K562 (cell line): ENCODE data around the gene ZGLP1. TPM values are rescaled to one million over a fixed set of nuclear protein-coding genes. Genes with fewer than 3 reads are reported as not detected.

ENCODE experiments used
- ATAC-seq: fragments of 200-7000 bp; cut with Tn5 transposase; 3 replicates; pipeline ENCODE4 v1.9.1; 2020; ENCODE audit warnings: moderate library complexity
- BruUV-seq: library from RNA; stranded (reverse); fragments of 400-500 nt; replicated peaks from 2 replicates; lab custom pipeline; 2021; lab: Mats Ljungman, UMichigan
- CTCF ChIA-PET: fragments of 300-600 bp; formaldehyde crosslinking; extraction: SDS; loops from one replicate; lab custom pipeline; 2021; ENCODE audit warnings: low intra/inter-chr PET ratio; lab: Yijun Ruan, JAX
- POLR2A ChIA-PET: fragments of 300-600, 350-650 bp; sonication (Branson Sonifier 250); formaldehyde crosslinking; extraction: SDS; loops from one replicate; lab custom pipeline; 2021; ENCODE audit warnings: antibody characterized with exemption, inconsistent platforms; lab: Yijun Ruan, JAX
- DNase-seq, 4 experiments: peaks; one replicate each; pipeline versions ENCODE4 v3.0.0 to v3.0.0-alpha.2; 2011 to 2018; ENCODE audit warnings: low spot score in 3 of 4, mixed read lengths in 3 of 4; ENCODE audit errors: extremely low read depth in 1 of 4
- FAIRE-seq: peaks from 2 replicates; lab custom pipeline; 2011; peaks lifted over from hg19 to GRCh38; lab: Jason Lieb, UNC
- H2AFZ ChIP-seq: 2 replicates; pipeline ENCODE4 v1.6.0; 2011; ENCODE audit warnings: low read depth, low read length, control low read depth, inconsistent platforms
- H3K27ac ChIP-seq: fragments of 200-600 bp; 3 replicates; pipeline ENCODE4 v1.8.0; 2011; ENCODE audit warnings: low read depth, mild to moderate bottlenecking, control low read depth, inconsistent platforms, low read length, moderate library complexity, mixed read lengths; ENCODE audit errors: extremely low read depth
- H3K27me3 ChIP-seq, 2 experiments: fragments of 300-600 bp in 1 of 2; 2 replicates in 1 of 2; 3 replicates in 1 of 2; pipeline versions ENCODE4 v1.6.0 to v1.8.0; 2011; ENCODE audit warnings: inconsistent platforms in 2 of 2, low read length in 2 of 2, mild to moderate bottlenecking in 1 of 2, mixed read lengths in 1 of 2, moderate library complexity in 1 of 2; ENCODE audit not compliant: control insufficient read depth in 2 of 2, insufficient read depth in 2 of 2
- H3K36me3 ChIP-seq: fragments of 300-600 bp; 3 replicates; pipeline ENCODE4 v1.8.0; 2011; ENCODE audit warnings: mild to moderate bottlenecking, low read length, inconsistent platforms; ENCODE audit not compliant: control insufficient read depth, insufficient read depth
- H3K4me1 ChIP-seq, 2 experiments: fragments of 200-600 bp in 1 of 2; replicated peaks in 1 of 2; 2 replicates in 1 of 2; 3 replicates in 1 of 2; pipeline versions ENCODE4 v1.5.1 to v1.8.0; 2011; ENCODE audit warnings: inconsistent platforms in 2 of 2, low read length in 2 of 2, mild to moderate bottlenecking in 1 of 2, mixed read lengths in 1 of 2, moderate library complexity in 1 of 2; ENCODE audit not compliant: control insufficient read depth in 2 of 2, insufficient read depth in 2 of 2
- H3K4me2 ChIP-seq: 2 replicates; pipeline ENCODE4 v1.6.1; 2011; ENCODE audit warnings: low read length, control low read depth, inconsistent platforms, mixed read lengths; ENCODE audit not compliant: insufficient read depth
- H3K4me3 ChIP-seq: fragments of 200-600 bp; sonication (generic), shearing (Covaris generic); 2 replicates; pipeline ENCODE4 v1.5.1; 2016; ENCODE audit warnings: control low read depth, inconsistent platforms
- H3K79me2 ChIP-seq: fragments of 200-600 bp; 3 replicates; pipeline ENCODE4 v1.8.0; 2011; ENCODE audit warnings: low read length, inconsistent platforms; ENCODE audit not compliant: control insufficient read depth, insufficient read depth
- H3K9ac ChIP-seq, 2 experiments: 2 replicates each; pipeline versions ENCODE4 v1.6.0 to v1.6.1; 2011; ENCODE audit warnings: low read depth in 2 of 2, low read length in 2 of 2, control low read depth in 1 of 2, inconsistent platforms in 1 of 2, mild to moderate bottlenecking in 1 of 2, mixed read lengths in 1 of 2; ENCODE audit not compliant: insufficient read depth in 1 of 2
- H3K9me1 ChIP-seq: one replicate; pipeline ENCODE4 v1.6.0; 2011; ENCODE audit warnings: inconsistent platforms, mild to moderate bottlenecking, low read length, moderate library complexity; ENCODE audit not compliant: control insufficient read depth, insufficient read depth
- H3K9me3 ChIP-seq: replicated peaks from 2 replicates; pipeline ENCODE4 v1.5.1; 2011; ENCODE audit warnings: low read depth, low read length, inconsistent platforms; ENCODE audit not compliant: control insufficient read depth, insufficient read depth
- H4K20me1 ChIP-seq: replicated peaks from 2 replicates; pipeline ENCODE4 v1.6.1; 2011; ENCODE audit warnings: low read length, inconsistent platforms, mixed read lengths; ENCODE audit not compliant: control insufficient read depth, insufficient read depth
- BCOR ChIP-seq: fragments of 450-650 bp; IDR thresholded peaks from 2 replicates; pipeline ENCODE4 v1.6.1; 2016
- FIP1L1 ChIP-seq: fragments of 200-400 bp; formaldehyde crosslinking; IDR thresholded peaks from 2 replicates; pipeline ENCODE4 v1.6.1; 2018; ENCODE audit warnings: mild to moderate bottlenecking, low read depth, low read length; ENCODE audit not compliant: poor library complexity, severe bottlenecking
- MECOM ChIP-seq: fragments of 250-450 bp; sonication (Bioruptor Pico); IDR thresholded peaks from 2 replicates; pipeline ENCODE4 v1.8.0; 2022; ENCODE audit warnings: inconsistent platforms
- ZFP36 ChIP-seq: fragments of 150-350 bp; IDR thresholded peaks from 2 replicates; pipeline ENCODE4 v1.6.1; 2018; ENCODE audit warnings: low read length, low read depth; ENCODE audit not compliant: partially characterized antibody
- ZNF445 ChIP-seq: fragments of 250-450 bp; sonication (Bioruptor Pico); IDR thresholded peaks from 2 replicates; pipeline ENCODE4 v1.4.0; 2020; ENCODE audit warnings: low read depth, mild to moderate bottlenecking, moderate library complexity
- WGBS: fragments of 100-300 bp; shearing (Covaris generic); methylation state at CpG from one replicate; pipeline ENCODE4 v1.1.6; 2016; ENCODE audit warnings: low coverage, mixed read lengths; ENCODE audit not compliant: insufficient coverage; ENCODE audit errors: missing lambda C conversion rate; 5-methylcytosine and 5-hydroxymethylcytosine counted together
- in situ Hi-C: fragments of 300-500 bp; cut with MboI; formaldehyde crosslinking; loops from 4 replicates; pipeline ENCODE4 v1.15.0; 2018; ENCODE audit warnings: inconsistent platforms, mixed read lengths
- intact Hi-C: fragments of 100-400 bp; cut with micrococcal nuclease; formaldehyde crosslinking; loops from 2 replicates; pipeline ENCODE4 v1.14.2; 2022
- polyA plus RNA-seq, 8 experiments: library from polyadenylated mRNA; depleted of rRNA in 4 of 8; stranded (reverse) in 5 of 8; unstranded in 3 of 8; fragments of >200 nt; fragmentation: Nextera tagmentation in 2 of 8; fragmentation: Illumina TruSeq in 1 of 8; extraction: Ambion mirVana in 2 of 8; extraction: Trizol in 1 of 8; gene quantifications; 2 replicates each; pipeline versions ENCODE4 v1.2.1 to v1.2.3, GENCODE V29; 2011 to 2014; ENCODE audit warnings: inconsistent platforms in 1 of 8, missing spikeins in 1 of 8
- total RNA-seq, 7 experiments: library from RNA; depleted of rRNA in 6 of 7; stranded (reverse); fragments of >200 nt in 6 of 7; fragmentation: Illumina TruSeq in 2 of 7; extraction: Trizol in 2 of 7; gene quantifications; 2 replicates each; pipeline versions ENCODE4 v1.2.1 to v1.2.3, GENCODE V29; 2011 to 2021; ENCODE audit warnings: low replicate concordance in 1 of 7

Gene ZGLP1
- total and polyA plus RNA-seq, 9 of the 15 experiments (the other 6 are each of a cell fraction or from before 2014, with no cell fraction given): 0.24 to 4.5 (median 2.2) TPM

DNA sequence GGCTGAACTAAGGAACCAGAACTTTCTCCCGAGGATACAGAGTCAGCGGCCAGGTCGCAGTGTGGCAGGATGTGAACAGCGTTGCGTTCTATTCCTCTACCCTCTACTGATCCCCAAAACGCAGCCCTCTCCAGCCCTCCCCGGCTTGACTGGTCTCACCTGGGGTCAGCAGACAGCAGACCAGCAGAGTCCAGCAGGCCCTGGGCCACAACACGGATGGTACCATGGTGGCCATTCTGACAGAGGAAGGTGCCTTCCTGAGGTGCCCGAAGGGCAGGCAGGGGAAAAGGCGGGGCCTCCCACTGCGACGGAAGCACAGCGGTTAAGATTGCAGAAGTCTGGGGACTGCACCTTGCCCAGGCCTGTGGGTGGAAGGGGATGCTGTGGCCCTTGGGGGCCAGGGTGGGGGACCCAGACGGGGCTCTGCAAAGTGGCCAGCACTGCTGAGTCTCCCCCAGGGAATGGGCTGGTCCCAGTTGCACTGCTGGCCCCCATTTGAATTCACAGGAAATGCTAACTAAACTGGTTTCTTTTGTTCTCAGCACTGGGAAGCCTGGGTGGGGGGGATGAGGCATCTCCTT, 29.9 kb upstream of the ZGLP1 start, which contains the start of gene ICAM3:
ICAM3 (minus strand) TSS at position 245 of the 581 bp plus-strand sequence; CDS start at position 235, 10 bp downstream.
- intact Hi-C loops: no loop called here
- Histone ChIP-seq H3K4me1 (peaks cover 8 to 26% of the 10 kb centered on the region in 2 experiments; a peak in 4 of 5 replicates), H3K4me3 (no peak within 1 kb of the TSS)

DNA sequence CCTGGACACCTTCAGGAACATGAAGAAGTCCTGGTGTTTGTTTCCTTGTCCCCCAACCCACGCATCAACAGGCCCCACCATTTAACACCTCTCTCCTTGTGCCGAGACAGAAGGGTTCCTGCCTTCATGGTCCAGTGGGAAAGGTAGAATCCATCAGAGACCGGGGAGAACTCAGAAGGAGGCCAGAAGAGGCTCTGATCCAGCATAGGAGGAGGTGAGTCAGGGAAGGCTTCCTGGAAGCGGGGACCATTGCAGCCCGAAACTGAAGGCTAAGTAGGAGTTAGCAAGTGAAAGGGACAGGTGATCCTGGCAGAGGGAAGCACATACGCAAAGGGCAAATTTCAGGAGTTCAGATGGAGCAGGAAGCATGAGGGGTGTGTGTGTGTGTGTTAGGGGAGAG, 29.3 kb upstream of the ZGLP1 start:
- Histone ChIP-seq H3K4me3 (no peak overlapping the region), H3K9me3 (no peaks in the 10 kb centered on the region), H3K27me3 (no peaks in the 10 kb centered on the region), H3K9ac (peak overlapping the region in 1 of 2 experiments; percentile 78; a peak in 1 of 4 replicates), H3K36me3 (no peaks in the 10 kb centered on the region), H4K20me1 (no peaks in the 10 kb centered on the region), H3K4me2 (no peak overlapping the region), H3K27ac (no peak overlapping the region; the same call in 2 of the 3 replicates), H3K4me1 (peaks cover 8 to 31% of the 10 kb centered on the region in 2 experiments; a peak in 4 of 5 replicates), H3K9me1 (no peaks in the 10 kb centered on the region), H2AFZ (no peak overlapping the region; the same call in 1 of the 2 replicates), H3K79me2 (peaks cover 17% of the 10 kb centered on the region)
- BruUV-seq: no TSS peak
- DNase-seq (no peak), FAIRE-seq (no peak), ATAC-seq (no peak)
- 60% methylated on average over 5 of the region's 6 CpGs for WGBS
- in situ Hi-C loops (no loop called here), intact Hi-C loops (no loop called here)
- CTCF ChIA-PET: no interaction called here
- TF ChIP-seq ZNF445 (no peak), BCOR (0 out of 2 replicates have a peak, but pooled peaks have one; percentile 32), ZFP36 (peak; percentile 90), FIP1L1 (no peak)
- POLR2A ChIA-PET: interaction anchor here (0.6 kb wide), 1 partner anchor 11 kb away, joined by 4 read pairs; no protein-coding TSS in a partner anchor

More for the DNA sequence above, 29.9 kb upstream of the ZGLP1 start, which contains the start of gene ICAM3:
- peaks cover 12% of the 10 kb centered on the region for H3K79me2 ChIP-seq
- H3K27ac ChIP-seq: no peak within 1 kb of the TSS; the same call in 2 of the 3 replicates
- POLR2A ChIA-PET: no interaction called here
- no peak within 1 kb of the TSS; the same call in 1 of the 2 replicates for H2AFZ ChIP-seq
- in situ Hi-C loops: no loop called here
- no peak within 1 kb of the TSS for H3K4me2 ChIP-seq
- H4K20me1 ChIP-seq: no peaks in the 10 kb centered on the region
- CTCF ChIA-PET: no interaction called here
- no peak for ATAC-seq
- H3K27me3 ChIP-seq: no peaks in the 10 kb centered on the region
- no TSS peak for BruUV-seq
- peak within 1 kb of the TSS in 1 of 2 experiments; percentile 78; a peak in 2 of 4 replicates for H3K9ac ChIP-seq
- TF ChIP-seq MECOM (CRISPR knock-in tag): no peak
- 0 out of 2 replicates have a peak, but pooled peaks have one; percentile 3 for TF ChIP-seq BCOR
- no peaks in the 10 kb centered on the region for H3K36me3 ChIP-seq
- FAIRE-seq: no peak
- no peak for DNase-seq
- H3K9me1 ChIP-seq: no peaks in the 10 kb centered on the region
- 50% methylated on average over 13 of the region's 14 CpGs for WGBS
- H3K9me3 ChIP-seq: no peaks in the 10 kb centered on the region
